ENCODE results near the gene ANXA6. TPM values are rescaled to one million over a fixed set of nuclear protein-coding genes. Genes with fewer than 3 reads are reported as not detected.

ANXA6 gene
- total RNA-seq, 1 experiment from 2014 or later: 16.4 TPM

- H3K27ac Mint-ChIP-seq (ENCODE audit: unreplicated experiment): no peak overlapping the region
Measured at GRCh38 chr5:151196556-151197290, 39.1 kb upstream of the ANXA6 start.

GRCh38 chr5:151195622-151196021 is 38.0 kb upstream of the ANXA6 start:
- Mint-ChIP-seq H3K36me3 (ENCODE audit: insufficient read depth, unreplicated experiment) (no peaks in the 10 kb centered on the region), H3K27me3 (ENCODE audit: unreplicated experiment) (peaks cover 31% of the 10 kb centered on the region), H3K27ac (ENCODE audit: unreplicated experiment) (no peak overlapping the region), H3K4me1 (ENCODE audit: low read depth, unreplicated experiment) (no peaks in the 10 kb centered on the region), H3K4me3 (ENCODE audit: low read depth, unreplicated experiment) (no peak overlapping the region), H3K9me3 (ENCODE audit: low read depth, unreplicated experiment) (peaks cover 4% of the 10 kb centered on the region)
- DNase-seq: no peak
- TF ChIP-seq CTCF (IDR thresholded peaks at IDR 0.05; ENCODE audit: unreplicated experiment): no peak
- CTCF ChIA-PET: no interaction called here
- intact Hi-C loops (cut with micrococcal nuclease; ENCODE audit: unreplicated experiment): no loop called here
- no TSS peak for BruUV-seq (replicated peaks)

More at GRCh38 chr5:151196556-151197290, 39.1 kb upstream of the ANXA6 start:
- TF ChIP-seq CTCF (IDR thresholded peaks at IDR 0.05; ENCODE audit: unreplicated experiment): no peak
- Mint-ChIP-seq H3K4me1 (ENCODE audit: low read depth, unreplicated experiment) (no peaks in the 10 kb centered on the region), H3K4me3 (ENCODE audit: low read depth, unreplicated experiment) (no peak overlapping the region), H3K27me3 (ENCODE audit: unreplicated experiment) (peaks cover 31% of the 10 kb centered on the region), H3K36me3 (ENCODE audit: insufficient read depth, unreplicated experiment) (no peaks in the 10 kb centered on the region), H3K9me3 (ENCODE audit: low read depth, unreplicated experiment) (no peaks in the 10 kb centered on the region)
- intact Hi-C loops (cut with micrococcal nuclease; ENCODE audit: unreplicated experiment): no loop called here
- CTCF ChIA-PET: no interaction called here
- no TSS peak for BruUV-seq (replicated peaks)
- DNase-seq: no peak

- Mint-ChIP-seq H3K27me3 (ENCODE audit: unreplicated experiment) (peaks cover 18% of the 10 kb centered on the region), H3K27ac (ENCODE audit: unreplicated experiment) (no peak overlapping the region), H3K4me3 (ENCODE audit: low read depth, unreplicated experiment) (no peak overlapping the region), H3K36me3 (ENCODE audit: insufficient read depth, unreplicated experiment) (no peaks in the 10 kb centered on the region), H3K9me3 (ENCODE audit: low read depth, unreplicated experiment) (peaks cover 4% of the 10 kb centered on the region), H3K4me1 (ENCODE audit: low read depth, unreplicated experiment) (no peaks in the 10 kb centered on the region)
- no peak for TF ChIP-seq CTCF (IDR thresholded peaks at IDR 0.05; ENCODE audit: unreplicated experiment)
- intact Hi-C loops (cut with micrococcal nuclease; ENCODE audit: unreplicated experiment): no loop called here
- BruUV-seq (replicated peaks): no TSS peak
- CTCF ChIA-PET: interaction anchor here (0.7 kb wide), 2 partner anchors 168 to 242 kb away, joined by 3 to 4 read pairs; no protein-coding TSS in a partner anchor
- no peak for DNase-seq
Measured at GRCh38 chr5:151192626-151193025, 35.0 kb upstream of the ANXA6 start.

- H3K4me1 Mint-ChIP-seq (ENCODE audit: low read depth, unreplicated experiment): no peaks in the 10 kb centered on the region
- BruUV-seq (replicated peaks): no TSS peak
- no peak for TF ChIP-seq CTCF (IDR thresholded peaks at IDR 0.05; ENCODE audit: unreplicated experiment)
- H3K27me3 Mint-ChIP-seq (ENCODE audit: unreplicated experiment): peaks cover 25% of the 10 kb centered on the region
- H3K4me3 Mint-ChIP-seq (ENCODE audit: low read depth, unreplicated experiment): no peak overlapping the region
- DNase-seq: no peak
- no peak overlapping the region for H3K27ac Mint-ChIP-seq (ENCODE audit: unreplicated experiment)
- intact Hi-C loops (cut with micrococcal nuclease; ENCODE audit: unreplicated experiment): no loop called here
- CTCF ChIA-PET: interaction anchor here (0.6 to 0.7 kb wide), 3 partner anchors 17 to 243 kb away, joined by 3 to 4 read pairs (median 3); no protein-coding TSS in a partner anchor
- H3K9me3 Mint-ChIP-seq (ENCODE audit: low read depth, unreplicated experiment): peaks cover 4% of the 10 kb centered on the region
- no peaks in the 10 kb centered on the region for H3K36me3 Mint-ChIP-seq (ENCODE audit: insufficient read depth, unreplicated experiment)
Measured at GRCh38 chr5:151191661-151192060, 34.1 kb upstream of the ANXA6 start.

All from Calu3 (cell line).